ENCODE measurements around the gene NAGLU. TPM values are rescaled to one million over a fixed set of nuclear protein-coding genes. Genes with fewer than 3 reads are reported as not detected.

NAGLU gene
- polyA plus RNA-seq, 1 of the 3 experiments (the other 2 are of a cell fraction) = 33.9 TPM

GRCh38 chr17:42518046-42518754 is 17.8 kb upstream of the NAGLU start (continued):
- TF ChIP-seq IRF3 (IDR thresholded peaks at IDR 0.05; ENCODE audit: low read depth, low read length) = no peak
- TF ChIP-seq RAD21 (IDR thresholded peaks at IDR 0.05; ENCODE audit: low read length) = no peak
- TF ChIP-seq GATA2 (CRISPR knock-in tag; IDR thresholded peaks at IDR 0.05) = no peak
- no peak for TF ChIP-seq NRF1 (IDR thresholded peaks at IDR 0.05; ENCODE audit: low read depth, low read length)
- TF ChIP-seq CHD2 (IDR thresholded peaks at IDR 0.05; ENCODE audit: low read length, partially characterized antibody) = no peak
- TF ChIP-seq PBX3 (IDR thresholded peaks at IDR 0.05) = peak; percentile 96
- peak; percentile 96; the same call in 1 of the 2 replicates for TF ChIP-seq JUND (IDR thresholded peaks at IDR 0.05)
- TF ChIP-seq YY1 (IDR thresholded peaks at IDR 0.05; ENCODE audit: low read depth) = no peak
- TF ChIP-seq, protein P1, sequence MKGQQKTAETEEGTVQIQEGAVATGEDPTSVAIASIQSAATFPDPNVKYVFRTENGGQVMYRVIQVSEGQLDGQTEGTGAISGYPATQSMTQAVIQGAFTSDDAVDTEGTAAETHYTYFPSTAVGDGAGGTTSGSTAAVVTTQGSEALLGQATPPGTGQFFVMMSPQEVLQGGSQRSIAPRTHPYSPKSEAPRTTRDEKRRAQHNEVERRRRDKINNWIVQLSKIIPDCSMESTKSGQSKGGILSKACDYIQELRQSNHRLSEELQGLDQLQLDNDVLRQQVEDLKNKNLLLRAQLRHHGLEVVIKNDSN (IDR thresholded peaks at IDR 0.05; ENCODE audit: borderline replicate concordance, low read depth) = no peak

DNA sequence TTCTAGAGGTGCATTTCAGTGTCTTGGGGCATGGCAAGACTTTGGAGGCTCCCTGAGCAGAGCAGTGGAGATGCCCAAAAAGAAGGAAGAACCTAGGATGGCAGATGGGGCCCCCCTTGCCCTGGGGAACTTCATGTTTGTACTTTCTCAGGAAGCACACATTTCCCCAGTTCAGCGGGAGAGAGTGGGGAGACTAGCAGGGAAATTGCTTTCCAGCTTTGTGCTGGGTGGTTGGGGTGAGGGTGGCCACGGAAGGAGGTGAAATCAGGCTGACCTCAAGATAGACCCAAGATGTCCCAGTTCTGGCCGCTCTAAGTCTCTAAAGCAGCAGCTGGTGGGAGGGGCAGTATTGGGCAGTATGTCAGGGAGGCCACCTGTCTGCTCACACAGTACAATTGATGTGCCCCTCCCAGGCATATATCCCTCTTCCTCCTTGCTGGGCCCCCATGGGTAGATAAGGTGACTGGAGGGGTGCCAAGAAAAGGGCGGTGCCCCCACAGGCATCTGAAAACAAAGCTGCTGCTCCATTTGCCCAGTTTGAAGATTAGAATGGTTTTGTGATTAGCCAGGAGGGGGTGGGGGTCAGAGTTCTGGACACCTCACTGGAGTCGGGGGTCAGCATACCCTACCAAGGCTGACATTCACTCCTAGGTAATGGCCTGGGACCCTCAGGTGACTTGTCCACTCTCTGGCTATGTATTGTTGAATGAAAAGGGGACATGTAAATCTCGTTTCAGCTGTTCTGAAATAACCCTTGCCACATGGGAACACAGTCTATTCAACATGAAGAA is 17.1 kb upstream of the NAGLU start:
- 48% methylated on average over 6 of the region's 6 CpGs for WGBS (ENCODE audit: low lambda C conversion rate)
- Histone ChIP-seq H3K36me3 (replicated peaks in 1 of 2; ENCODE audit: control insufficient read depth in 1 of 2, insufficient read depth in 2 of 2, low read length in 1 of 2) (peaks cover 0 to 5% of the 10 kb centered on the region in 2 experiments), H3K79me2 (ENCODE audit: insufficient read depth) (peaks cover 16% of the 10 kb centered on the region), H3K27me3 (ENCODE audit: insufficient read depth) (no peaks in the 10 kb centered on the region), H2AFZ (ENCODE audit: low read depth) (no peak overlapping the region), H3K9ac (peak overlapping the region; percentile 73), H3F3A (replicated peaks; ENCODE audit: insufficient read depth) (peaks cover 51% of the 10 kb centered on the region), H3K4me1 (ENCODE audit: control insufficient read depth in 1 of 2, insufficient read depth in 2 of 2, low read depth in 1 of 2, low read length in 1 of 2) (peaks cover 43 to 57% of the 10 kb centered on the region in 2 experiments), H3K27ac (ENCODE audit: low read depth in 2 of 2, low read length in 1 of 2) (peak overlapping the region; percentile 92 to 100), H3K4me3 (ENCODE audit: low read depth in 2 of 2, low read length in 1 of 2) (no peak overlapping the region), H3K9me2 (no peaks in the 10 kb centered on the region), H3K4me2 (peak overlapping the region; percentile 81), H4K20me1 (ENCODE audit: insufficient read depth) (no peaks in the 10 kb centered on the region), H3K9me3 (no peaks in the 10 kb centered on the region)
- TF ChIP-seq SIN3A (IDR thresholded peaks at IDR 0.05; ENCODE audit: borderline replicate concordance, low read depth, low read length) (no peak), ELF1 (IDR thresholded peaks at IDR 0.05) (no peak), YY1 (IDR thresholded peaks at IDR 0.05; ENCODE audit: low read depth) (no peak), RCOR1 (IDR thresholded peaks at IDR 0.05; ENCODE audit: low read length) (no peak), RAD21 (IDR thresholded peaks at IDR 0.05; ENCODE audit: low read length) (no peak), USF2 (IDR thresholded peaks at IDR 0.05; ENCODE audit: borderline replicate concordance, low read depth, low read length) (no peak), PBX3 (IDR thresholded peaks at IDR 0.05) (no peak), MEF2A (IDR thresholded peaks at IDR 0.05; ENCODE audit: borderline replicate concordance, low read depth) (no peak), RFX5 (IDR thresholded peaks at IDR 0.05; ENCODE audit: low read length) (no peak)
- no peak for DNase-seq
- POLR2A ChIA-PET = interaction anchor here (1.5 kb wide), 1 partner anchor 21 kb away, joined by 3 read pairs; no protein-coding TSS in a partner anchor
- CTCF ChIA-PET = interaction anchor here (0.9 to 7.9 kb wide), 11 partner anchors 11 to 296 kb away, joined by 3 to 83 read pairs (median 7); no protein-coding TSS in a partner anchor
